NCI-H1436 treated with DMSO at 0.1 percent for 48 hours (cell line): ENCODE data around the gene BBS9.

Source experiments
- DNase-seq: peaks from one replicate; lab custom pipeline; 2025; lab: John Stamatoyannopoulos, UW

Gene BBS9

DNA sequence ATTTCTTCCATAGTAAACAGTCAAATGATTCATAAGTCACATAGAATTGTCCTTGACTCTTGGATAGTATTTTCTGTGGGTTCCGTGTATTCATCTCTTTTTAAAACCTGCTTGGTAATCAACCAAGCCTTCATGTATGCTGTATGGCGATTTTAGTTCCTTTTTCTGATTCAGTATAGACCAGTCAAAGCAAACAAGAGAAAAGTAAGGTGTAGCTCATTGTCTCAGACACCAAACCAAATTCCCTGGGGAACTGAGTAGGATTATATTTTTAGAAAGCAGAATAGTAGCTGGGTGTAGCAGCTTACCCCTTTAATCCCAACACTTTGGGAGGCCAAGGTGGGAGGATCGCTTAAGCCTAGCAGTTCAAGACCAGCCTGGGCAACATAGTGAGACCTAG is 240.5 kb downstream of the BBS9 start:
- DNase-seq, result no peak

DNA sequence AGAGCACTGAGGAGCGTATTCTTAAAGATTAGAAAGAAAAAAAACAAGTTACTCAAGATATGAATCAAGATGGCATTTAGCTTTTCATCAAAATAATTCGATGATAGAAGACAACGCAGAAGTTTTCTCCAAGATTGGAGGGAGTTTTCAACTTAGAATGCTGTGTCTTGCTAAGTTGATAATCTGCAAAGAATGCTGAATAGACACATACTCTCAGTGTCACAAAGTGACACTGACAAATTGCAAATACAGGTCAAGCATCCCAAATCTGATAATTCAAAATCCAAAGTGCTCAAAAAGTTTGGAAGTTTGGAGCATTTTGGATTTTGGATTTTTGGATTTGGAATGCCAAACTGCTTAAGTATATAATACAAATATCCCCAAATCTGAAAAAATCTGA is 243.8 kb downstream of the BBS9 start:
- DNase-seq, result no peak

GRCh38 chr7:33379891-33380525 is 250.6 kb downstream of the BBS9 start:
- no peak for DNase-seq

DNA sequence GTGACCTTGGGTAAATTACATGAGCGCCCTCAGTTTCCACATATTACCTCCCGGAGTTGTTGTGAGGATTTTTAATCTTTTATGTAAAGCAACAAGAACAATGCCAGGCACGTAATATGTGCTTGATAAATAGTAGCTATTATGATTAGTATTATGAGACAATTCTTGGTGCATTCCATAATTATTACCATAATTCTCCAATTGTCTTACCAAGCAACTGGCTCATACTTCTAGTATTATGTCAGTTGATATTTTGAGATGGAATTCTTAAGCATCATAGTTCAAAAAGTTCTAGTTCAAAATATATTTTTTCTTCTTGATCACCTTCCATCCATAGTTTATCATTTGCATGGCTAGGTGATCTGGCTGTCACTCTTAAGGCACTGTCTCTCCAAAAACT is 259.0 kb downstream of the BBS9 start:
- no peak for DNase-seq

DNA sequence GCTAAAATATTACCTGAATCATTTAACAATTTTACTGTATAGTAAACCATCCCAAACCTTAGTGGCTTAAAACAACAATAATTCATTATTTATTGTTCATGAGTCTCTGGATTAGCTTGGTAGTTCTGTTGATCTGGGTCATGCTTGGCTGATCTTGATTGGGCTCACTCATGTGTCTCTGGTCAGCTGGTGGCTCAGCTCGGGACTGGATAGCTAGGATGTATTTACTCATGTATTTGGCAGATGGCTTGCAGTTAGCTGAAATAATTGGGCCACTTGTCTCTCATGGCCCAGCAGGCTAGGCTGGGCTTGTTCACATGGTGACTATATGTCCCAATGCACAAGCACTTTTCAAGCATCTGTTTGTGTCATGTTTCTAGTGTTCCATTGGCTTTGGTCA is 262.8 kb downstream of the BBS9 start:
- peak; percentile 84 for DNase-seq

GRCh38 chr7:33393770-33394169 is 264.4 kb downstream of the BBS9 start:
- no peak for DNase-seq

DNA sequence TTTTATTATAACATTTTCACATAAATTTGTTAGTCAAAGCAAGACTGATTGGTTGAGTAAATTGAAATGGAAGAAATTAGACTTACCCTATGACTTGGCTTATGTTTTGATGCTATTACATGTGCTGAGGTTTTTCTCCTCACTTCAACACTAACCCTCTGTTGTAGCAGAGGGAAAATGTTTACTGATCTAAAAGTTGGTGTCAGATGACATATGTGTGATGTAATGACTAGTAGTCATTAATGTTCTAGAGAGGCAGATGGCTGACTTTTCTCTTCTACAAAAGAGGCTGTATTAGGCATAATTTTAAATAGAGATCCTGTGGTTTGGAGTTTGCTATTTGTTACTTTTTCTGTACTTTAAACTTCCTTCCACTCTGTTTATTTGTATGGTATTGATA is 266.0 kb downstream of the BBS9 start:
- DNase-seq, result peak; percentile 46

- no peak for DNase-seq
Measured at GRCh38 chr7:33399528-33400213, 270.3 kb downstream of the BBS9 start.

DNA sequence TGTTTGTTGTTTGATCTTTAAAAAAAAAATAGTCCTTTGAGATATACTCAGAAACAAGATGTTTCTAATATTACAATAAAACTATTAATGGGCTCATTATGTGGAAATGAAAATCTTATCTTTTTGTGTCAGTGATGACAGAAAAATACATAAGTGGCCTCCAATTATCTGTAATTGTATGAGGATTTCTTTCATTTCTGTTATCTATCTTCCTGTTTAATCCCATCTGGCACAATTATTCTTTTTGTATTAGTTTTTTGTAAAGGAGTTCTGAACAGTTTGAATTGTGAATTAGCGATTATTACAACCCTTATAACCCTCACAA is 270.8 kb downstream of the BBS9 start:
- no peak for DNase-seq

GRCh38 chr7:33410266-33410665 is 280.9 kb downstream of the BBS9 start:
- no peak for DNase-seq

DNA sequence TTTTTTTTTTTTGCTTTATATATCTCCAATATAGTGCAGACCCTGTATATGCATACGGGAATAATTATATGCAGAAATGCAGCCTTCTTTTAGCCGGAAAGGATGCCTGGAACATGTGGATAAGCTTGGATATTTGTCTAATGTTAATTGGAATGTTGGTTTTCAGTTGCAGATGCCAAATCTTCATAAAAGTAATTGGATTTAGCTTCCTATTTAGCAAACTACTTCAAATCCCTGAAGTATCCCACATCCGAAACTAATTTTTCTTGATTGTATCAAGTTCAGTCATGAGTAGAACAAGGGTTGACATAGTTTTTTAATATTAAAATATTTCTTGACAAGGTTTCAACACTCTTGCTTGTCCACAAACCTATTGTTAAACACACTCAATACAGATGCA is 281.7 kb downstream of the BBS9 start:
- no peak for DNase-seq

DNA sequence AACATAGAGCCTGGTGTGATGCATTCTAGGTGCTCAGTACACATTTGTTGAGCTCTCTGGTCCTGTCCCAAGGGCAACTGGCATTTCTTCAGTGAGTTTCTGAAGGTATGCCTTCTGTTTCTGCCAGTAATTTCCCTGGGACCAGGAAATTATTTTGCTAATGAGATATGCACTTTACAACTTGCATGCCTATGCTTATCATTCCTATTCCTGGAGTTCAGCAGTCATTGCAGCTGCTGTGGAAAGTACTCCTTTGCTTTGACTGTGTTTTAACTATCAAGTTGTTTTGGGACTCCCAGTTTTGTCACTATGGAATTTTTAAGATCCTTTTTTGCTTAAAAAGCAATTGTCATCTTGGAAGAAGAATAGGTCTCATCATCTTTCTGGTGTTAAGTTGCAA is 283.0 kb downstream of the BBS9 start:
- DNase-seq, result no peak

- no peak for DNase-seq
Measured at GRCh38 chr7:33418251-33418701, 288.9 kb downstream of the BBS9 start.

- DNase-seq, result no peak
Measured at GRCh38 chr7:33420311-33420940, 291.1 kb downstream of the BBS9 start.

- DNase-seq, result no peak
Measured at GRCh38 chr7:33421429-33421828, 292.1 kb downstream of the BBS9 start.

DNA sequence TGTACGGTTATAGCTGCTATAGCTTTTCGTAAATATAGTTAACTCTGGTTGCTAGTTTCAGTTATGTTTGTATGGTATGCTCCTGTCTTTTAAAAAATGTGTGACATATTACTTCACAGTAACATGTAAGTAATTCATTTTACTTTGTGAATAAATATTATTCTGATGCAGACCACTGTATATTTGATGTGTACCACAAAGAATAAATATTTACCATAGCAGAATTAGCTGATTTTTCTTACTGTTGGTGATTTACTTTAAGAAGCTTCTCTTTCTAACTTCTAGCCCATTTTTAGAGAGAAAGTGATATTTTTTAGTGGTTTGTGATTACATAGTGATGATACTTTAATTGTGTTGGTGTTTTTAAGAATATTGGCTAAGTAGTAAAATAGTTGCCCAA is 292.8 kb downstream of the BBS9 start:
- no peak for DNase-seq

DNA sequence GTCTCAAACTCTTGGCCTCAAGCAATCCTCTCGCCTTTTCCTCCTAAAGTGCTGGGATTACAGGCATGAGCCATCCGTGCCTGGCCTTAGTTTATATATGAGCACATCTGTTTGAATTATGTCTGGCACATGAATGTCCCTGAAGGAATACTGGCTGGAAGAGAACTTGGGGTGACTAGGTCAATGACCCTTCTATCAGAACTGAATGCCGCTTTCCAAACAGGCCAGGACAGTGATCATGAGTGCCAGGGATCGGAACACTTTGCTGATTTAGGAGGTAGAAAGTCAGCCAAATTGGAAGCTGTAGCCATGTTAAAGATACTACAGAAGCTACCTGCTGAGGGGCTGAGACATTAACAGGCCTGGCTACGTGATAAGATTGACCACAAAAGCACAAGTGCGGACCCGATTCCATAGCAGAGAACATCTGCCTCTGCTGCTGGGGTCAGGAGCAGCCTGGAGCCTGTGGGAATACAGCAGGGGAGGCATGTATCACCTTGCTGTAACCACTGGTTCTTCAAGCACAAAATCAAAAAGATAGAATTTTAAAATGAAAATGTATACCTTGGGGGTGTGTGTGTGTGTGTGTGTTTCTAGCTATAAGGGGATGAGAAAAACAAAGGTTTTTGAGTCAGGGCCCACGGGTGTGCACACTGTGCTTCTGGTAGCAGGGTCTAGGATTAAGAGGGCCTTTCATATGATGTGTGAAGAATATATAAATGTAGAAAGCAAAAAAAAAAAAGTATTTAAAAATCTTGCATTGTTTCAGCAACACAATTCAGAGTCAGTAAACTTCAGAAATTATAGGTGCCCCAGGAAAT is 293.7 kb downstream of the BBS9 start:
- no peak for DNase-seq

- DNase-seq, result no peak
Measured at GRCh38 chr7:33423646-33424020, 294.3 kb downstream of the BBS9 start.

DNA sequence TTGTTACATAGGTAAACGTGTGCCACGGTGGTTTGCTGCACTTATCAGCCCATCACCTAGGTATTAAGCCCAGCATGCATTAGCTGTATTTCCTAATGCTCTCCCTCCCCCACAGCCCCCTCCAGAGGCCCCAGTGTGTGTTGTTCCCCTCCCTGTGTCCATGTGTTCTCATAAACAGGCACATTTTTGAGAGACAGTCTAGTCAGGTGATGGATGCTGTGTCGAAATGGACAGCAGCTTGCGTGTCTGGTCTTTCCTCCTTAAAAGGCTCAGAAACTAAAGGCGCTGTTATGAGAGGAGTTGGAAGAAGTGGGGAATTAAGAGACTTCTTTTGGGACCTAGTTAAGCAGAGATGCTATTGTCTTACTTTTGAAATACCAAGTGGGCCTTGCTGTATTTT is 296.0 kb downstream of the BBS9 start:
- no peak for DNase-seq

DNA sequence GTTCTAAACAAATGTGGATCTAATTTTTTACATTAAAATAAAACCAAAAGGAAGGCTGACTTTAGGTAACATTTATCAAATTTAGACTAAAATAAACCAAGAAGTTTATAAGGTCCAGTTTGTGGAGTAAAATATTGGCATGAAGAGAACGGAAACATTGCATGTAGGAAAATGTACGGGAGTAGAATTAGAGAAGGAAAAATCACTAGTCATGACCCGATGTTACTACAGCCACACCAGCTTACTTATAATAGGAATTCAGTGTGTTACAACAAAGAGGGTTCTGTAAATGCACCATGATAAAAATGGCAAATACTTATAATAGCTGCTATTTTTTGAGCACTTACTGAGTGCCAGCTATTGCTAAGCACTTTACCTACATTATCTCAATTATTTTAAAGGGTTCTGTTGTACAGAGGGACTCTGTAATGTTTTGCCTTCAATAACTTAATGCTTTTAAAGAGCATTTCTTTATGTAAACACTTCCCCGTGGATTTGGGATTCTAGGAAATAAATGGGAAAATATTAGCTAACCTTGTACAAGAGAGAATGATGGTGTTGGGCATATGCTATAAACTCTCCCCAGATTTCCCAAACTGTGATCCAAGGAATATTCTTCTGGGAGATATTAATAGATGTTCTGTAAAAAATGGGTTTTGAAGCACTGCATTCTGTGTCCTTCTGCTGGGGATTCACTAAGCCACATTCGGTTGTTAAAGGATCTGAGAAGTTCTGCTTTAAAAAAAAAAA is 296.7 kb downstream of the BBS9 start:
- no peak for DNase-seq

- DNase-seq, result no peak
Measured at GRCh38 chr7:33428415-33428814, 299.1 kb downstream of the BBS9 start.

DNA sequence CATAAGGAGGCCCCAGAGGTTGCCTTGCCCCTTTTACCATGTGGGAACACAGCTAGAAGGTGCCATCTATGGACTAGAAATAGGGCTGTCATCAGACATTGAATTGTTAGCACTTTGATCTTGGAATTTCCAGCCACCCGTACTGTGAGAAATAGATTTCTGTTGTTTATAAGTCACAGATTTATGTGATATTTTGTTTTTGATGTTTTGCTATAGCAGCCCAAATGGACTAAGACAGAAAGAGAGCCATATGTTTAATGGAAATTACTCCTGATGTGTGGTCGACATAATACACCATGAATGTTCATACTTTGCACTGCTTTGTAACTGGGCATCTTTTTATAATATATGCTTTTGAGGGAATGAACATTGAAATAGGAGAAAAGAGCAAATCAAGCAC is 302.2 kb downstream of the BBS9 start:
- DNase-seq, result no peak
